ENCODE results near the gene DNAJB11. TPM values are rescaled to one million over a fixed set of nuclear protein-coding genes. Genes with fewer than 3 reads are reported as not detected.
"Not testable (repeated sequence)": the region's sequence is repeated elsewhere in the genome, so short reads cannot be mapped to it uniquely, and the experiment has no call there.

Gene DNAJB11
- polyA plus RNA-seq, 1 donor from 2014 or later, result 45.1 TPM

GRCh38 chr3:186627852-186628414, 57.4 kb downstream of the DNAJB11 start:
- Mint-ChIP-seq H3K27ac (no peak overlapping the region), H3K36me3 (no peaks in the 10 kb centered on the region), H3K4me3 (no peak overlapping the region), H3K4me1 (no peaks in the 10 kb centered on the region), H3K9me3 (no peaks in the 10 kb centered on the region), H3K27me3 (peaks cover 4% of the 10 kb centered on the region)

- Mint-ChIP-seq H3K27me3 (peaks cover 4% of the 10 kb centered on the region), H3K9me3 (no peaks in the 10 kb centered on the region), H3K27ac (no peak overlapping the region), H3K36me3 (no peaks in the 10 kb centered on the region), H3K4me1 (no peaks in the 10 kb centered on the region), H3K4me3 (no peak overlapping the region)
Measured at GRCh38 chr3:186628756-186629155, 58.2 kb downstream of the DNAJB11 start.

- peak overlapping the region in 1 of 3 donors; percentile 2 for H3K27ac Mint-ChIP-seq
- H3K27me3 Mint-ChIP-seq, result peaks cover 4% of the 10 kb centered on the region
- no peak overlapping the region for H3K4me3 Mint-ChIP-seq
- no peaks in the 10 kb centered on the region for H3K36me3 Mint-ChIP-seq
- H3K4me1 Mint-ChIP-seq, result no peaks in the 10 kb centered on the region
- H3K9me3 Mint-ChIP-seq, result no peaks in the 10 kb centered on the region
Measured at GRCh38 chr3:186630950-186631641, 60.6 kb downstream of the DNAJB11 start.

- no peaks in the 10 kb centered on the region for H3K36me3 Mint-ChIP-seq
- H3K4me1 Mint-ChIP-seq, result no peaks in the 10 kb centered on the region
Measured at GRCh38 chr3:186633481-186633880, 63.0 kb downstream of the DNAJB11 start.

GRCh38 chr3:186634207-186634606, 63.7 kb downstream of the DNAJB11 start:
- H3K27ac Mint-ChIP-seq, H3K27me3 Mint-ChIP-seq, H3K9me3 Mint-ChIP-seq, H3K4me3 Mint-ChIP-seq, H3K4me1 Mint-ChIP-seq, H3K36me3 Mint-ChIP-seq: not testable (repeated sequence)

More at GRCh38 chr3:186633481-186633880, 63.0 kb downstream of the DNAJB11 start:
- Mint-ChIP-seq H3K4me3 (no peak overlapping the region), H3K27me3 (no peaks in the 10 kb centered on the region), H3K9me3 (no peaks in the 10 kb centered on the region), H3K27ac (no peak overlapping the region)

Other genes starting within 250 kb of the DNAJB11 start
- 2.5 TPM for gene DGKG, start 208.5 kb upstream of the DNAJB11 start, polyA plus RNA-seq
- not detected for gene CRYGS, start 26.3 kb upstream of the DNAJB11 start, polyA plus RNA-seq
- gene TBCCD1, start 3.4 kb upstream of the DNAJB11 start, polyA plus RNA-seq, result 24.6 TPM
- not detected for gene AHSG, start 42.3 kb downstream of the DNAJB11 start, polyA plus RNA-seq
- gene FETUB, start 69.7 kb downstream of the DNAJB11 start, polyA plus RNA-seq, result not detected
- gene HRG, start 95.3 kb downstream of the DNAJB11 start, polyA plus RNA-seq, result not detected
- not detected for gene KNG1, start 146.6 kb downstream of the DNAJB11 start, polyA plus RNA-seq
- 220 TPM for gene EIF4A2, start 212.9 kb downstream of the DNAJB11 start, polyA plus RNA-seq
- gene RFC4, start 235.8 kb downstream of the DNAJB11 start, polyA plus RNA-seq, result 25.0 TPM

Data from IgD-negative memory B cell (primary cell).